EH (cell line): Measurements from ENCODE around the gene CHST1.

Experiments used
- DNase-seq: peaks from one replicate; pipeline ENCODE4 v3.0.0-alpha.2; 2015; ENCODE audit warnings: low read depth

CHST1 gene

GRCh38 chr11:45644981-45645889, 20.2 kb downstream of the CHST1 start:
- DNase-seq = no peak

- DNase-seq = no peak
Measured at GRCh38 chr11:45643598-45644260, 21.7 kb downstream of the CHST1 start.

GRCh38 chr11:45641961-45642360, 23.5 kb downstream of the CHST1 start:
- no peak for DNase-seq

GRCh38 chr11:45638051-45638450, 27.4 kb downstream of the CHST1 start:
- DNase-seq = no peak

GRCh38 chr11:45635907-45636306, 29.5 kb downstream of the CHST1 start:
- no peak for DNase-seq

GRCh38 chr11:45625611-45626010, 39.8 kb downstream of the CHST1 start:
- DNase-seq = no peak

- DNase-seq = no peak
Measured at GRCh38 chr11:45624095-45624494, 41.3 kb downstream of the CHST1 start.

- DNase-seq = no peak
Measured at GRCh38 chr11:45622861-45623260, 42.6 kb downstream of the CHST1 start.

- DNase-seq = no peak
Measured at GRCh38 chr11:45622283-45622682, 43.1 kb downstream of the CHST1 start.

GRCh38 chr11:45621588-45621987, 43.8 kb downstream of the CHST1 start:
- no peak for DNase-seq

- DNase-seq = no peak
Measured at GRCh38 chr11:45620243-45620642, 45.2 kb downstream of the CHST1 start.

GRCh38 chr11:45618897-45619296, 46.5 kb downstream of the CHST1 start:
- DNase-seq = no peak

- no peak for DNase-seq
Measured at GRCh38 chr11:45617871-45618601, 47.4 kb downstream of the CHST1 start.

- DNase-seq = no peak
Measured at GRCh38 chr11:45616802-45617549, 48.4 kb downstream of the CHST1 start.

GRCh38 chr11:45615182-45615792, 50.1 kb downstream of the CHST1 start:
- no peak for DNase-seq

- DNase-seq = no peak
Measured at GRCh38 chr11:45614196-45614828, 51.1 kb downstream of the CHST1 start.

GRCh38 chr11:45610627-45611026, 54.8 kb downstream of the CHST1 start:
- DNase-seq = no peak

- DNase-seq = no peak
Measured at GRCh38 chr11:45609902-45610301, 55.5 kb downstream of the CHST1 start.

- DNase-seq = no peak
Measured at GRCh38 chr11:45609337-45609736, 56.1 kb downstream of the CHST1 start.

- DNase-seq = no peak
Measured at GRCh38 chr11:45607995-45608394, 57.4 kb downstream of the CHST1 start.
